ENCODE results near the gene OTUD7B. TPM values are rescaled to one million over a fixed set of nuclear protein-coding genes. Genes with fewer than 3 reads are reported as not detected.
A peak's percentile ranks its signal among the peaks of the same experiment; 100 is the strongest.
"Not testable (repeated sequence)": the region's sequence is repeated elsewhere in the genome, so short reads cannot be mapped to it uniquely, and the experiment has no call there.

The OTUD7B gene
- total RNA-seq (2014; rRNA removed; shearing (Covaris generic)) = 20.1 and 20.2 TPM in 2 replicates
- polyA plus RNA-seq (2016; fragmentation: Nextera tagmentation; extraction: Ambion mirVana) = 3.1 and 3.5 TPM in 2 replicates

DNA sequence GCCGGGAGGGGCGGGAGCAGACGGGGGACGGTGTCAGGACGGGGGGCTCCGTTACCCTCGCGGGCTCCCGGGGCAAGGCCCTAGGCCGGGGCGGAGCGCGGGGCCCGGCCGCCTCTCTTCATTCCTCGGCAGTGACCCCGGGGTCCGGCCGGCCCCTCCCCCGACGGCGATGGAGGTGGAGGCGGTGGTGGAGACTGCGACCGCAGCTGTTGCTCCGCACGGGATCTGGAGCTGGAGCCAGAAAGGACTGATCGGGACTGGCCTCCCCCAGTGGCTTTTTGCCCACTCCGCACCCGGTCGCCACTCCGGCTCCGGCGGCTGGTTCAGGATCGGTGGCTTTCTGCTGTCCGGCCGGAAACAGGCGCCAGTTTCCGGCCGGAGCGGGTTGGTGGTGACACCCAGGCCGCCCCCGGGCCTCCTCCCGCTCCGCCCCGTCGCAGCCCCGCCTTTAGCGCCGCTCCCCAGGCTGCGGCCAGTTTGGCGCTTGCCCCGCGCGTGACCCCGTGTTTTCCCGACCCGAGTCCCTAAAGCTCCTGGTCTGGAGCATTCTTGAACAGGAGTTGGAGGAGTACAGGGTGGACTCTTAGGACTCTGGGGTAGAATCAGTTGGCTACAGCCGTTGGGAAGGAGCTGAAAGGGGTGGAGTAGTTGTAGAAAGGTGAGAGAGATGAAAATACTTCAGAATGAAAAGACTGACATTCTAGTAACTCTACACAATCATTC, at the start of gene OTUD7B:
Gene OTUD7B (minus strand): TSS at position 334 of the 723 bp plus-strand sequence. CDS start 33,216 bp downstream, outside the sequence.
- H3K9ac ChIP-seq = peak within 1 kb of the TSS; percentile 100
- H2AFZ ChIP-seq = peak within 1 kb of the TSS; percentile 91
- H3K9me2 ChIP-seq (ENCODE audit: insufficient read depth) = no peaks in the 10 kb centered on the region
- no peaks in the 10 kb centered on the region for H3K27me3 ChIP-seq (replicated peaks; ENCODE audit: insufficient read depth)
- H3K4me3 ChIP-seq = peak within 1 kb of the TSS; percentile 100
- peaks cover 9% of the 10 kb centered on the region; the same call in 1 of the 2 replicates for H4K20me1 ChIP-seq (ENCODE audit: insufficient read depth)
- peaks cover 47% of the 10 kb centered on the region for H3K79me2 ChIP-seq (ENCODE audit: insufficient read depth)
- peak; percentile 96 for DNase-seq
- TF ChIP-seq EZH2phosphoT487 (IDR thresholded peaks at IDR 0.05; ENCODE audit: insufficient read depth, low read depth) (no peak), EZH2 (IDR thresholded peaks at IDR 0.05; ENCODE audit: insufficient read depth, poor library complexity, severe bottlenecking) (no peak)
- in situ Hi-C loops (cut with MboI) = no loop called here
- WGBS, 2 experiments (ENCODE audit: low coverage in 1 of 2, low lambda C conversion rate in 2 of 2, missing lambda C conversion rate in 2 of 2) = 0 to 1% methylated on average over 21 to 59 of the region's 59 CpGs
- H3K27ac ChIP-seq = peak within 1 kb of the TSS; percentile 100
- H3F3A ChIP-seq (ENCODE audit: insufficient read depth) = peaks cover 40% of the 10 kb centered on the region
- H3K36me3 ChIP-seq (ENCODE audit: low read depth) = no peaks in the 10 kb centered on the region
- H3K4me1 ChIP-seq (ENCODE audit: insufficient read depth) = peaks cover 29% of the 10 kb centered on the region
- no peaks in the 10 kb centered on the region for H3K9me3 ChIP-seq (ENCODE audit: low read depth)
- peak within 1 kb of the TSS; percentile 99 for H3K4me2 ChIP-seq (ENCODE audit: unreplicated experiment)

DNA sequence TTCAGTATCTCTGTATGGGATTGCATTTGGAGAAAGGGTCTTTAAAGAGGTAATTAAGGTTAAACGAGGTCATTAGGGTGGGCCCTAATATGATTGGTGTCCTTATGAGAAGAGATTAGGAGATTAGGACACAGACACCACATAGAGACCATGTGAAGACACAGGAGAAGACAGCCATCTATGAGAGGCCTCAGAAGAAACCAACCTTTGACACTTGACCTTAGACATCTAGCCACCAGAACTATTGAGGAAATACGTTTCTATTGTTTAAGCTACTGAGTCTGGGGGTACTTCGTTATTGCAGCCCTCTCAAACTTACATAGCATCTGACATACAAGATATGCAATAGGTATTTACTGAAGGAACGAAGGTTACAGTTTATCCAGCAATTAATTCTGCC, 49.7 kb upstream of the OTUD7B start:
- H3F3A ChIP-seq (ENCODE audit: insufficient read depth) = peaks cover 8% of the 10 kb centered on the region
- 0 out of 2 replicates have a peak, but pooled peaks cover 4% of the 10 kb centered on the region for H3K79me2 ChIP-seq (ENCODE audit: insufficient read depth)
- 55 to 60% methylated on average over 4 of the region's 4 CpGs for WGBS, 2 experiments (ENCODE audit: low coverage in 1 of 2, low lambda C conversion rate in 2 of 2, missing lambda C conversion rate in 2 of 2)
- no peaks in the 10 kb centered on the region for H3K27me3 ChIP-seq (replicated peaks; ENCODE audit: insufficient read depth)
- H3K36me3 ChIP-seq (ENCODE audit: low read depth) = no peaks in the 10 kb centered on the region
- H3K9me3 ChIP-seq (ENCODE audit: low read depth) = no peaks in the 10 kb centered on the region
- peaks cover 14% of the 10 kb centered on the region for H3K4me1 ChIP-seq (ENCODE audit: insufficient read depth)
- no peak overlapping the region for H2AFZ ChIP-seq
- no peak for TF ChIP-seq EZH2phosphoT487 (IDR thresholded peaks at IDR 0.05; ENCODE audit: insufficient read depth, low read depth)
- no peak for TF ChIP-seq EZH2 (IDR thresholded peaks at IDR 0.05; ENCODE audit: insufficient read depth, poor library complexity, severe bottlenecking)
- H3K9ac ChIP-seq = no peak overlapping the region
- no peak for DNase-seq
- no peak overlapping the region for H3K4me3 ChIP-seq
- no peaks in the 10 kb centered on the region for H3K9me2 ChIP-seq (ENCODE audit: insufficient read depth)
- H3K4me2 ChIP-seq (ENCODE audit: unreplicated experiment) = no peak overlapping the region
- H4K20me1 ChIP-seq (ENCODE audit: insufficient read depth) = no peaks in the 10 kb centered on the region
- no peak overlapping the region for H3K27ac ChIP-seq
- in situ Hi-C loops (cut with MboI) = no loop called here

DNA sequence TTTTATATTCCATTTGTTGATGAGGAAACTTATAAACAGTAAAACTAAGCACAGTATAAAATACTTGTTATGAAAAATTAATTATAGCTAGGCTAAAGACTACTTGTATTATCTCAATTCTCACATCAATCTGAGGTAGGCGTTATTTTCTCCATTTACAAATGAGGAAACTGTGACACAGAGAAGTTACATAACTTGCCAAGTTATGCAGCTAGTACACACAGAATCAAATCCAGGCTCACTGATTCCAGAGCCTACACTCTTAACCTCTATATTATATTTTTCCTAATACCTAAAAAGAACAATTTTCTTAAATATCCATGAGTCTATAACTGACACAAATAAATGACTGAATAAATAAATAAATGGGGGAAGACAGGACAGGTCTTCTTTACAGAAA, 45.9 kb upstream of the OTUD7B start:
- Histone ChIP-seq H3K79me2 (ENCODE audit: insufficient read depth) (no peaks in the 10 kb centered on the region), H3F3A (ENCODE audit: insufficient read depth) (no peaks in the 10 kb centered on the region), H3K27ac (no peak overlapping the region), H3K9me3 (ENCODE audit: low read depth) (no peaks in the 10 kb centered on the region), H4K20me1 (ENCODE audit: insufficient read depth) (no peaks in the 10 kb centered on the region), H3K9ac (no peak overlapping the region), H3K4me2 (ENCODE audit: unreplicated experiment) (no peak overlapping the region), H3K9me2 (ENCODE audit: insufficient read depth) (no peaks in the 10 kb centered on the region), H3K36me3 (ENCODE audit: low read depth) (no peaks in the 10 kb centered on the region), H3K4me3 (no peak overlapping the region), H3K4me1 (ENCODE audit: insufficient read depth) (peaks cover 9% of the 10 kb centered on the region), H2AFZ (no peak overlapping the region), H3K27me3 (replicated peaks; ENCODE audit: insufficient read depth) (no peaks in the 10 kb centered on the region)
- in situ Hi-C loops (cut with MboI) = loop anchor here (10.0 kb wide), 1 partner anchor 92 kb away; no protein-coding TSS in a partner anchor
- WGBS, 2 experiments (ENCODE audit: low coverage in 1 of 2, low lambda C conversion rate in 2 of 2, missing lambda C conversion rate in 2 of 2) = 44 to 55% methylated on average over 1 of the region's 1 CpG
- TF ChIP-seq EZH2phosphoT487 (IDR thresholded peaks at IDR 0.05; ENCODE audit: insufficient read depth, low read depth) = no peak
- TF ChIP-seq EZH2 (IDR thresholded peaks at IDR 0.05; ENCODE audit: insufficient read depth, poor library complexity, severe bottlenecking) = no peak
- DNase-seq = no peak

DNA sequence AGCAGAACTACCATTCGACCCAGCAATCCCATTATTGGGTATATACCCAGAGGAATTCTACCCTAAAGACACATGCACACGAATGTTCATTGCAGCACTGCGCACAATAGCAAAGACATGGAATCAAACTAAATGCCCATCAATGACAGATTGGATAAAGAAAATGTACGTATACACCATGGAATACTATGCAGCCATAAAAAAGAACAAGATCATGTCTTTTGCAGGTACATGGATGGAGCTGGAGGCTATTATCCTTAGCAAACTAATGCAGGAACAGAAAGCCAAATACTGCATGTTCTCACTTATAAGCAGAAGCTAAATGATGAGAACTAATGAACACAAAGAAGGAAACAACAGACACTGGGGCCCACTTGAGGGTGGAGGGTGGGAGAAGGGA, 45.0 kb upstream of the OTUD7B start:
- WGBS, 2 experiments (ENCODE audit: low coverage in 1 of 2, low lambda C conversion rate in 2 of 2, missing lambda C conversion rate in 2 of 2) = 84 to 86% methylated on average over 4 of the region's 4 CpGs
- not testable (repeated sequence) for H4K20me1 ChIP-seq (ENCODE audit: insufficient read depth); H3K27me3 ChIP-seq (replicated peaks; ENCODE audit: insufficient read depth); H3K27ac ChIP-seq; H3K9ac ChIP-seq; H2AFZ ChIP-seq; H3K36me3 ChIP-seq (ENCODE audit: low read depth); H3K4me1 ChIP-seq (ENCODE audit: insufficient read depth); H3K4me3 ChIP-seq; H3K79me2 ChIP-seq (ENCODE audit: insufficient read depth); H3K9me2 ChIP-seq (ENCODE audit: insufficient read depth); H3K9me3 ChIP-seq (ENCODE audit: low read depth); H3K4me2 ChIP-seq (ENCODE audit: unreplicated experiment); H3F3A ChIP-seq (ENCODE audit: insufficient read depth); DNase-seq
- in situ Hi-C loops (cut with MboI) = loop anchor here (10.0 kb wide), 1 partner anchor 91 kb away; no protein-coding TSS in a partner anchor
